GM23248 (cell line): Measurements from ENCODE around the gene VAMP2.

Experiments used
- EZH2 ChIP-seq: fragments of 200-600 bp; sonication (generic); IDR thresholded peaks from 2 replicates; pipeline ENCODE4 v1.6.1; 2018; ENCODE audit warnings: antibody characterized with exemption, mild to moderate bottlenecking; ENCODE audit not compliant: insufficient read depth, poor library complexity, severe bottlenecking
- EZH2phosphoT487 ChIP-seq: fragments of 200-600 bp; sonication (generic); IDR thresholded peaks from 2 replicates; pipeline ENCODE4 v1.6.1; 2018; ENCODE audit warnings: antibody characterized with exemption, moderate library complexity, mild to moderate bottlenecking, low read depth; ENCODE audit not compliant: insufficient read depth

DNA sequence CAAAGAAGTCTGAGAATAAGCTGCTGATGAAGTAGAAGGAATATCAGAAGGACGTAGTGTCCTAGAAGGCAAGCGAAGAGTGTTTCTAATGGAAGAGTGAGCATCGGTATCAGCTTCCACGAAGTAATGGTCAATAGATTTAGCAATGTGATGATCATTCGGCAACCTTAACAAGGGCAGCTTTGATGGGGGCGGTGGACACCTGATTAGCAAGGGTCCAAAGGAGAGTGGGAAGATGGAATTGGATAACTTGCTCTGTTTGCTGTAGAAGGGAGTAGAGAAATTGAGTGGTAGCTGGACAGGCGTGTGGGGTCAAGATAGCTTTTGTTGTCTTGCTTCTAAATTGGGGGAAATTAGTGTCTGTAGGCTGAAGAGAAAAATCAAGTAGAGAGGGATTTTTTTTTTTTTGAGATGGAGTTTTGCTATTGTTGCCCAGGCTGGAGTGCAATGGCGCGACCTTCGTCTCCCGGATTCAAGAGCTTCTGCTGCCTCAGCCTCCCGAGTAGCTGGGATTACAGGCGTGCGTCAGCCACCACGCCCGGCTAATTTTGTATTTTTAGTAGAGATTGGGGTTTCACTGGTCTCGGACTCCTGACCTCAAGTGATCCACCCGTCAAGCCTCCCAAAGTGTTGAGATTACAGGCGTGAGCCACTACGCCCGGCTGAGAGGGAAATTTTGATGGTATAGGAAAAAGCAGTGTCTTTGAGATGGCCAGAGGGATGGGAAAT lies 24.9 kb downstream of the VAMP2 start:
- TF ChIP-seq EZH2 = no peak
- TF ChIP-seq EZH2phosphoT487 = no peak
